Thyroid gland (tissue), 4 donors: ENCODE results near the gene SLC26A3. TPM values are rescaled to one million over a fixed set of nuclear protein-coding genes. Genes with fewer than 3 reads are reported as not detected.

Source experiments
- DNase-seq, 2 donors: peaks; one replicate each; pipeline ENCODE4 v3.0.0-alpha.2; 2019
- H3K27ac ChIP-seq, 3 donors: fragments of 200-600 bp; sonication (generic); 1 replicate in 2 of 3; 2 replicates in 1 of 3; pipeline ENCODE4 v1.5.1; 2016 to 2019; ENCODE audit warnings: mild to moderate bottlenecking in 1 of 3, moderate library complexity in 1 of 3
- H3K27me3 ChIP-seq: fragments of 200-600 bp; sonication (generic); one replicate; pipeline ENCODE4 v1.5.1; 2019
- H3K36me3 ChIP-seq, 2 donors: fragments of 200-600 bp; sonication (generic); one replicate each; pipeline ENCODE4 v1.5.1; 2016 to 2019
- H3K4me1 ChIP-seq, 2 donors: fragments of 200-600 bp; sonication (generic); one replicate each; pipeline ENCODE4 v1.5.1; 2017 to 2019
- H3K4me3 ChIP-seq, 3 donors: fragments of 200-600 bp; sonication (generic); replicated peaks in 1 of 3; 1 replicate in 2 of 3; 2 replicates in 1 of 3; pipeline ENCODE4 v1.5.1; 2016; ENCODE audit warnings: mild to moderate bottlenecking in 1 of 3
- H3K9me3 ChIP-seq: fragments of 200-600 bp; sonication (generic); one replicate; pipeline ENCODE4 v1.5.1; 2017
- POLR2A ChIP-seq, 2 donors: fragments of 450-650 bp; IDR thresholded peaks; one replicate each; pipeline ENCODE4 v1.6.1; 2017; ENCODE audit warnings: antibody characterized with exemption in 2 of 2, mild to moderate bottlenecking in 2 of 2, moderate library complexity in 1 of 2
- WGBS, 2 donors: methylation state at CpG; one replicate each; pipeline ENCODE4 v1.1.5; 2017; 5-methylcytosine and 5-hydroxymethylcytosine counted together
- intact Hi-C: fragments of 100-400 bp; cut with DNase I; formaldehyde crosslinking; loops from one replicate; pipeline ENCODE4 v1.15.1; 2023
- total RNA-seq, 4 donors: library from RNA; depleted of rRNA; stranded (reverse); fragments of >200 nt; gene quantifications; one replicate each; pipeline ENCODE4 v1.2.3, GENCODE V29; 2016
- TF ChIP-seq, protein P1 (sequence below), 6 experiments: fragments of 200-600 bp in 3 of 6; fragments of 450-650 bp in 3 of 6; sonication (generic) in 3 of 6; IDR thresholded peaks; one replicate each; pipeline ENCODE4 v1.5.1; 2016 to 2019; ENCODE audit warnings: antibody characterized with exemption in 6 of 6, mild to moderate bottlenecking in 2 of 6, inconsistent platforms in 1 of 6, moderate library complexity in 1 of 6

The SLC26A3 gene
- total RNA-seq, 4 donors from 2014 or later: 0.45 TPM; not detected in 3

DNA sequence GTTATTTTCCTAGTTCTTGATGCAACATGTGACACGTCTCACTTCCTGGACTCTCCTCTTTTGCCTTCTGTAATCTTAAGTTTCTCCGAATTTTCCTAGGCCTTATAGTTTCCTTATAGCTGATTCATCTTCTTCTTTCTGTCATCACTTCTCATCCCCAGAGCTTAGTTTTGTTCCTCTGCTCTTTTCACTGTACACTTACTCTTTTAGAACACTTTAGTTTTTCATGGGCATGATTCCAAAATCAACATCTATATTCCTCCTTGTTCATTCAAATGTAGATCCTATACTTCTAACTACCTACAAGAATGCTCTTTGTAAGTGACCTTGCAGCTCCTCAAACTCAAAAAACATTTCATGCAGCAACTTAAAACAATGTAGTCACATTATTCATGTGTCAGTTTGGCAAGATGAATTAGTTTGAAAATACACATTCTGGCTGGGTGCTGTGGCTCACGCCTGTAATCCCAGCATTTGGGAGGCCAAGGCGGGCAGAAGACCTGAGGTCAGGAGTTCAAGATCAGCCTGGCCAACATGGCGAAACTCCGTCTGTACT, 13.1 kb upstream of the SLC26A3 start:
- Histone ChIP-seq H3K27ac (no peak overlapping the region), H3K9me3 (no peaks in the 10 kb centered on the region), H3K27me3 (no peaks in the 10 kb centered on the region), H3K36me3 (no peaks in the 10 kb centered on the region), H3K4me3 (no peak overlapping the region), H3K4me1 (no peaks in the 10 kb centered on the region)
- DNase-seq: no peak
- intact Hi-C loops: no loop called here
- TF ChIP-seq, protein P1, sequence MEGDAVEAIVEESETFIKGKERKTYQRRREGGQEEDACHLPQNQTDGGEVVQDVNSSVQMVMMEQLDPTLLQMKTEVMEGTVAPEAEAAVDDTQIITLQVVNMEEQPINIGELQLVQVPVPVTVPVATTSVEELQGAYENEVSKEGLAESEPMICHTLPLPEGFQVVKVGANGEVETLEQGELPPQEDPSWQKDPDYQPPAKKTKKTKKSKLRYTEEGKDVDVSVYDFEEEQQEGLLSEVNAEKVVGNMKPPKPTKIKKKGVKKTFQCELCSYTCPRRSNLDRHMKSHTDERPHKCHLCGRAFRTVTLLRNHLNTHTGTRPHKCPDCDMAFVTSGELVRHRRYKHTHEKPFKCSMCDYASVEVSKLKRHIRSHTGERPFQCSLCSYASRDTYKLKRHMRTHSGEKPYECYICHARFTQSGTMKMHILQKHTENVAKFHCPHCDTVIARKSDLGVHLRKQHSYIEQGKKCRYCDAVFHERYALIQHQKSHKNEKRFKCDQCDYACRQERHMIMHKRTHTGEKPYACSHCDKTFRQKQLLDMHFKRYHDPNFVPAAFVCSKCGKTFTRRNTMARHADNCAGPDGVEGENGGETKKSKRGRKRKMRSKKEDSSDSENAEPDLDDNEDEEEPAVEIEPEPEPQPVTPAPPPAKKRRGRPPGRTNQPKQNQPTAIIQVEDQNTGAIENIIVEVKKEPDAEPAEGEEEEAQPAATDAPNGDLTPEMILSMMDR (IDR thresholded peaks at IDR 0.05): no peak
- TF ChIP-seq POLR2A (IDR thresholded peaks at IDR 0.05): no peak
- 64 to 73% methylated on average over 6 of the region's 6 CpGs for WGBS, 2 donors

DNA sequence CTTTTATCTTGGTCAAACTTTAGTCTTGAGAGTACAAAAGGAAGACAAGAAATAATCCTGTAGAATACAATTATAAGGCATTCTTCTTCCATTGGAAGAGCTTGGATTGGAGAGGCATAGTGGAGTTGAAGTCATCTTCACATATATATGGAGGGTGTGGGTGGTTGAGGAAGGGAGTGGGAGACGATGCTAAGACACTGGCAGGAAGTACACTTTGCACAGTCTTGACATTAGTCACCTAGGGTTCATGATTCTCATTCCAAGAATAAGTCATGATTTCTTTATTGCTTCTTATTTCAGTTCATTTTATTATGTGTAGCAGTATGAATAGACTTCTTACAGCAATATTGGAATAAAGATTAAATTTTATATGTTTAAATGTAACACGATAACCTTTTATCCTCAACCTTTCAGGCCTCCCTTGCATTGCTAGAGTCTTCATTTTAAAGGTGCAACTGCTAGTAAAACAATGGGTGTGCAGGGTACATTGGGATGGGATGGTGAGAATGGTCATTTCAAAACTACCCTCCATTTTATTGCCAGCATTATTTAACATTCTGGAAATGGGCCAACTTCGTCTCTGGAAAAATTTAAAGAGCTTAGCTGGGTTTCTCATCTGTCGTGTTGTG, 12.3 kb upstream of the SLC26A3 start:
- no peak overlapping the region for H3K4me3 ChIP-seq
- DNase-seq: no peak
- intact Hi-C loops: no loop called here
- H3K27me3 ChIP-seq: no peaks in the 10 kb centered on the region
- H3K36me3 ChIP-seq: no peaks in the 10 kb centered on the region
- no peaks in the 10 kb centered on the region for H3K4me1 ChIP-seq
- TF ChIP-seq POLR2A (IDR thresholded peaks at IDR 0.05): no peak
- TF ChIP-seq, protein P1 (IDR thresholded peaks at IDR 0.05): no peak
- WGBS, 2 donors: 63 to 66% methylated on average over 4 of the region's 4 CpGs
- no peak overlapping the region for H3K27ac ChIP-seq
- H3K9me3 ChIP-seq: no peaks in the 10 kb centered on the region

DNA sequence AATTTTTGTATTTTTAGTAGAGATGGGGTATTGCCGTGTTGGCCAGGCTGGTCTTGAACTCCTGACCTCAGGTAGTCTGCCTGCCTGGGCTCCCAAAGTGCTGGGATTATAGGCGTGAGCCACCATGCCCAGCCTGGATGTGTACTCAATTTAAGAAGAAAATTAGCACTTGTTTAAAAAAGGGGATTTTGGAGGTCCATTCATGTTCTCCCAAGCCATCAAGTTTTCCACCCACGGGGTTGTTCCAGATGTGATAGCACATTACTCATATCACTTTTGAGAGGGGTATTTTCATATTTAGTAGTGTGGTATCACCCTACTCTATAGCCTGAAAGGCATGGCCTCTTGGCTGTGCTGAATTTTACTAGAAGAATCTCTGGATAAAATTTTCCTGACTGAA, 10.5 kb upstream of the SLC26A3 start:
- intact Hi-C loops: no loop called here
- no peaks in the 10 kb centered on the region for H3K4me1 ChIP-seq
- no peak overlapping the region for H3K4me3 ChIP-seq
- H3K27me3 ChIP-seq: no peaks in the 10 kb centered on the region
- 81 to 84% methylated on average over 3 of the region's 3 CpGs for WGBS, 2 donors
- no peak for DNase-seq
- H3K36me3 ChIP-seq: no peaks in the 10 kb centered on the region
- H3K27ac ChIP-seq: no peak overlapping the region
- no peaks in the 10 kb centered on the region for H3K9me3 ChIP-seq
- no peak for TF ChIP-seq POLR2A (IDR thresholded peaks at IDR 0.05)
- TF ChIP-seq, protein P1 (IDR thresholded peaks at IDR 0.05): no peak

DNA sequence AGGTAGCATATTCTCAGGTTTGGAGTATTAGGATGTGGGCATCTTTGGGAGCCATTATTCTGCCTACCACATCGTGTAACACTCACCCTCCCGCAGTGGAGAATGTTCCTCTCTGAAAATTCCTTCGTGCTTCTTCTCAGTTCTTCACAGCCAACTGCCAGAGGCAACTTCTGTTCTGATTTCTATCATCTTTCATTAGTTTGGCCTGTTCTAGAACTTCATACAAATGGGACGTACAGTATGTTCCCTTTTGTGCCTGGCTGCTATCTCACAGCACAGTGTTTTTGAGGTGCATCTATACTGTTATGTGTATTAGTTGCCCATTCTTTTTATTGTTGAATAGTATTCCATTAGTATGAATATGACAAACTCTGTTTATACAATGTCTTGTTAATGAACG, 8.9 kb upstream of the SLC26A3 start:
- Histone ChIP-seq H3K9me3 (no peaks in the 10 kb centered on the region), H3K27me3 (no peaks in the 10 kb centered on the region), H3K36me3 (no peaks in the 10 kb centered on the region), H3K27ac (no peak overlapping the region), H3K4me1 (no peaks in the 10 kb centered on the region), H3K4me3 (no peak overlapping the region)
- TF ChIP-seq POLR2A (IDR thresholded peaks at IDR 0.05): no peak
- TF ChIP-seq, protein P1 (IDR thresholded peaks at IDR 0.05): no peak
- intact Hi-C loops: no loop called here
- DNase-seq: no peak
- WGBS, 2 donors: 87 to 90% methylated on average over 5 of the region's 5 CpGs

DNA sequence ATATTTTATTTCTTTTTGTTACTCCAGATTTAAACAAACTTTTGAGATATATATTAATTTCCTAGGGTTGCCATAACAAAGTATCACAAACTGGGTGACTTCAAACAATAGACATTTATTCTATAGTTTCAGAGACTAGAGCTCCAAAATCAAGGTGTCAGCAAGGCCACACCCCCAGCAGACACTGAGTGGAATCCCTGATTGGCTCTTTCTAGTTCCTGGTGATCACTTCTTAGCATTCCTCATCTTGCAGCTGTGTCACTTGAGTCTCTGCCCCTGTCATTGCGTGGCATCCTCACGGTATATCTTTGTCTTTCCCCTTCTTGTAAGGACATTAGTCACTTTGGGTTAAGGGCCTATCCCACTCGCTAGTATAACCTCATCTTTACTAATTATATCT, 7.6 kb upstream of the SLC26A3 start:
- Histone ChIP-seq H3K4me1 (no peaks in the 10 kb centered on the region), H3K27ac (no peak overlapping the region), H3K36me3 (no peaks in the 10 kb centered on the region), H3K9me3 (no peaks in the 10 kb centered on the region), H3K27me3 (no peaks in the 10 kb centered on the region), H3K4me3 (no peak overlapping the region)
- no peak for DNase-seq
- WGBS, 2 donors: 85 to 86% methylated on average over 3 of the region's 3 CpGs
- intact Hi-C loops: no loop called here
- TF ChIP-seq POLR2A (IDR thresholded peaks at IDR 0.05): no peak
- TF ChIP-seq, protein P1 (IDR thresholded peaks at IDR 0.05): no peak
